ENCODE data around the gene PYHIN1.

DNA sequence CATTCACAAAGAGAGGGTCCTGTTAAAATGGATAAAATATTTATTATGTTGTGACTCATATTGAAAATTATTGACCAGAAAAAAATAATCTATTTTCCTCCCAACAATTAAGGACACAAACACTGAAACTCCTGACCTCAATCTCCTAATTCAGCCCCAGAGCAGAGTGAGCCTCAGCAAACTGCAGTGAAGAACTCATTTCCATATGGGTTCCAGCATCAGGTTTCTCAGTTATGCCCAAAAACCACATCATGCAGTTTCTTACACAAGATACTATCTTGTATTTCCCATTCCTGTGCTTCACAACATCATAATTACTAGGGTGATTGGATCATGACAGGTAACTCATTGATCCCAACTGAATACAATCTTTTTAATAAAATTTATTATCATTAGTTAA is 15.4 kb downstream of the PYHIN1 start:
- no peak for TF ChIP-seq POLR2A (IDR thresholded peaks at IDR 0.05; ENCODE audit: extremely low read depth, insufficient read length)
- TF ChIP-seq, protein P1, sequence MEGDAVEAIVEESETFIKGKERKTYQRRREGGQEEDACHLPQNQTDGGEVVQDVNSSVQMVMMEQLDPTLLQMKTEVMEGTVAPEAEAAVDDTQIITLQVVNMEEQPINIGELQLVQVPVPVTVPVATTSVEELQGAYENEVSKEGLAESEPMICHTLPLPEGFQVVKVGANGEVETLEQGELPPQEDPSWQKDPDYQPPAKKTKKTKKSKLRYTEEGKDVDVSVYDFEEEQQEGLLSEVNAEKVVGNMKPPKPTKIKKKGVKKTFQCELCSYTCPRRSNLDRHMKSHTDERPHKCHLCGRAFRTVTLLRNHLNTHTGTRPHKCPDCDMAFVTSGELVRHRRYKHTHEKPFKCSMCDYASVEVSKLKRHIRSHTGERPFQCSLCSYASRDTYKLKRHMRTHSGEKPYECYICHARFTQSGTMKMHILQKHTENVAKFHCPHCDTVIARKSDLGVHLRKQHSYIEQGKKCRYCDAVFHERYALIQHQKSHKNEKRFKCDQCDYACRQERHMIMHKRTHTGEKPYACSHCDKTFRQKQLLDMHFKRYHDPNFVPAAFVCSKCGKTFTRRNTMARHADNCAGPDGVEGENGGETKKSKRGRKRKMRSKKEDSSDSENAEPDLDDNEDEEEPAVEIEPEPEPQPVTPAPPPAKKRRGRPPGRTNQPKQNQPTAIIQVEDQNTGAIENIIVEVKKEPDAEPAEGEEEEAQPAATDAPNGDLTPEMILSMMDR (IDR thresholded peaks at IDR 0.05; ENCODE audit: low read depth, low read length), result no peak
- TF ChIP-seq, protein P2, sequence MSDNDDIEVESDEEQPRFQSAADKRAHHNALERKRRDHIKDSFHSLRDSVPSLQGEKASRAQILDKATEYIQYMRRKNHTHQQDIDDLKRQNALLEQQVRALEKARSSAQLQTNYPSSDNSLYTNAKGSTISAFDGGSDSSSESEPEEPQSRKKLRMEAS (IDR thresholded peaks at IDR 0.05; ENCODE audit: low read depth, low read length), result no peak
- no peak for TF ChIP-seq MYC (IDR thresholded peaks at IDR 0.05; ENCODE audit: low read depth, low read length)

Data from NB4 (cell line).